GM18507 (cell line): ENCODE results near the gene NEUROD1.

Source experiments
- DNase-seq: peaks from one replicate; pipeline ENCODE4 v3.0.0; 2011; ENCODE audit warnings: low read depth; ENCODE audit not compliant: insufficient read length; ENCODE audit errors: extremely low spot score
- FAIRE-seq: peaks from 2 replicates; lab custom pipeline; 2011; peaks lifted over from hg19 to GRCh38; lab: Jason Lieb, UNC

The NEUROD1 gene

GRCh38 chr2:181648478-181649155 lies 31.7 kb downstream of the NEUROD1 start:
- DNase-seq: no peak
- FAIRE-seq: peak; percentile 5

- DNase-seq (no peak), FAIRE-seq (peak; percentile 66)
Measured at GRCh38 chr2:181646415-181646987, 33.8 kb downstream of the NEUROD1 start.

GRCh38 chr2:181643151-181643550 lies 37.2 kb downstream of the NEUROD1 start:
- FAIRE-seq: no peak
- no peak for DNase-seq

GRCh38 chr2:181642086-181642485 lies 38.2 kb downstream of the NEUROD1 start:
- no peak for DNase-seq
- no peak for FAIRE-seq

GRCh38 chr2:181639686-181640085 lies 40.6 kb downstream of the NEUROD1 start:
- no peak for FAIRE-seq

GRCh38 chr2:181632733-181633401 lies 47.5 kb downstream of the NEUROD1 start:
- peak; percentile 69 for FAIRE-seq
- DNase-seq: no peak

More at GRCh38 chr2:181639686-181640085, 40.6 kb downstream of the NEUROD1 start:
- DNase-seq: no peak

- FAIRE-seq: no peak
- no peak for DNase-seq
Measured at GRCh38 chr2:181628590-181629585, 51.4 kb downstream of the NEUROD1 start.

GRCh38 chr2:181627545-181627944 lies 52.8 kb downstream of the NEUROD1 start:
- FAIRE-seq (no peak), DNase-seq (no peak)

- FAIRE-seq: no peak
- no peak for DNase-seq
Measured at GRCh38 chr2:181626671-181627070, 53.6 kb downstream of the NEUROD1 start.
